RKO (cell line): ENCODE results near the gene CETP.

ENCODE experiments used
- DNase-seq: peaks from one replicate; pipeline ENCODE4 v3.0.0-alpha.2; 2016; ENCODE audit warnings: low spot score

Gene CETP

GRCh38 chr16:56961851-56962281, at the start of gene CETP:
Gene CETP (plus strand): TSS chr16:56961950. CDS start chr16:56961980, 30 bp downstream.
- DNase-seq: no peak

GRCh38 chr16:56912746-56913708, 48.7 kb upstream of the CETP start:
- DNase-seq: no peak

GRCh38 chr16:56914896-56915295, 46.9 kb upstream of the CETP start:
- no peak for DNase-seq

- DNase-seq: no peak
These were observed 46.2 kb upstream of the CETP start for GRCh38 chr16:56915336-56916119.

- no peak for DNase-seq
These were observed 45.0 kb upstream of the CETP start for GRCh38 chr16:56916571-56917403.

GRCh38 chr16:56918467-56919012, 43.2 kb upstream of the CETP start:
- no peak for DNase-seq

GRCh38 chr16:56919099-56919800, 42.5 kb upstream of the CETP start:
- DNase-seq: no peak

- DNase-seq: no peak
These were observed 40.2 kb upstream of the CETP start for GRCh38 chr16:56921571-56921970.

- no peak for DNase-seq
These were observed 38.2 kb upstream of the CETP start for GRCh38 chr16:56923481-56924091.

GRCh38 chr16:56927471-56927870, 34.3 kb upstream of the CETP start:
- DNase-seq: no peak

GRCh38 chr16:56929639-56930038, 32.1 kb upstream of the CETP start:
- DNase-seq: no peak

GRCh38 chr16:56930486-56931270, 31.1 kb upstream of the CETP start:
- DNase-seq: no peak

- DNase-seq: no peak
These were observed 30.4 kb upstream of the CETP start for GRCh38 chr16:56931271-56931891.

- peak; percentile 98 for DNase-seq
These were observed 29.6 kb upstream of the CETP start, which contains the start of gene HERPUD1 for GRCh38 chr16:56931892-56932720. Gene HERPUD1 (plus strand): TSS chr16:56932142. CDS start chr16:56932245, 103 bp downstream.

GRCh38 chr16:56932721-56933619, 28.8 kb upstream of the CETP start:
- DNase-seq: peak; percentile 94

GRCh38 chr16:56933828-56934598, 27.7 kb upstream of the CETP start:
- DNase-seq: no peak
